Suprapubic skin (tissue), 4 donors: Measurements from ENCODE around the gene RAET1G. TPM values are rescaled to one million over a fixed set of nuclear protein-coding genes. Genes with fewer than 3 reads are reported as not detected.
"Not testable (repeated sequence)": the region's sequence is repeated elsewhere in the genome, so short reads cannot be mapped to it uniquely, and the experiment has no call there.

ENCODE experiments used
- DNase-seq, 2 donors: peaks; one replicate each; pipeline ENCODE4 v3.0.0-alpha.2; 2019; ENCODE audit warnings: low spot score in 2 of 2
- H3K27ac ChIP-seq: fragments of 200-600 bp; sonication (generic); one replicate; pipeline ENCODE4 v1.5.1; 2019
- H3K27me3 ChIP-seq: fragments of 200-600 bp; sonication (generic); one replicate; pipeline ENCODE4 v1.5.1; 2019
- H3K36me3 ChIP-seq: fragments of 200-600 bp; sonication (generic); one replicate; pipeline ENCODE4 v1.5.1; 2019
- H3K4me1 ChIP-seq: fragments of 200-600 bp; sonication (generic); one replicate; pipeline ENCODE4 v1.5.1; 2019
- H3K4me3 ChIP-seq: fragments of 200-600 bp; sonication (generic); one replicate; pipeline ENCODE4 v1.5.1; 2019; ENCODE audit warnings: mild to moderate bottlenecking
- H3K9me3 ChIP-seq: fragments of 200-600 bp; sonication (generic); one replicate; pipeline ENCODE4 v1.5.1; 2019
- EP300 ChIP-seq: sonication (generic); formaldehyde crosslinking; IDR thresholded peaks from one replicate; pipeline ENCODE4 v1.6.1; 2017; ENCODE audit warnings: antibody characterized with exemption
- POLR2A ChIP-seq, 2 donors: fragments of 450-650 bp; IDR thresholded peaks; one replicate each; pipeline ENCODE4 v1.6.1; 2017; ENCODE audit warnings: antibody characterized with exemption in 2 of 2, mild to moderate bottlenecking in 2 of 2, moderate library complexity in 2 of 2
- POLR2AphosphoS5 ChIP-seq, 3 donors: sonication (generic); formaldehyde crosslinking; IDR thresholded peaks; one replicate each; pipeline ENCODE4 v1.6.1; 2017; ENCODE audit warnings: antibody characterized with exemption in 3 of 3
- WGBS: methylation state at CpG from one replicate; pipeline ENCODE4 v1.1.5; 2018; 5-methylcytosine and 5-hydroxymethylcytosine counted together
- total RNA-seq, 4 donors: library from RNA; depleted of rRNA; stranded (reverse); fragments of >200 nt; gene quantifications; one replicate each; pipeline ENCODE4 v1.1.0, GENCODE V29; 2016
- TF ChIP-seq, protein P1 (sequence below), 2 donors: fragments of 200-600 bp in 1 of 2; fragments of 450-650 bp in 1 of 2; sonication (generic) in 1 of 2; IDR thresholded peaks; one replicate each; pipeline ENCODE4 v1.5.1; 2016 to 2019; ENCODE audit warnings: antibody characterized with exemption in 2 of 2, mild to moderate bottlenecking in 1 of 2, moderate library complexity in 1 of 2

Gene RAET1G
- total RNA-seq, 4 donors from 2014 or later: 1.9 to 5.8 (median 4.5) TPM

DNA sequence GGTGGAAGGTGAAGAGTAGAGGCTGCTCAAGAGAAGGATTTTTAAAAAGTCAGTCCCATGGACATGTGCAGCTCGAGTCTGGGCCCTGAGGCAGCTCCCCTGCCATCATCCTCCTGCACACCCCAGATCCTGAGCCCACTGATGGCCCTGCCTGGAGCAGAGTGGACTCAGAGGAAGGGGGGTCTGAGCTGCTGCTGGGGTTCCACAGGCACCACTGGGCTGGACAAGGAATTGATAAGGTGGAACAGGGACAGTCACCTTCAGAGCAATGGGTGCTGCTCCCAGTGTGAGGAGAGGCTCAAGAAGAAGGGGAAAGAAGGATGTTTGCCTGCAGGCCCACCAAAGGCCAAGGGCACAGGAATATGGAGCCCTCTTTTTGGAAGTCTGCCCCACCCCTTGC is 25.1 kb upstream of the RAET1G start:
- peak in 1 of 2 donors; percentile 38 for DNase-seq
- H3K9me3 ChIP-seq: no peaks in the 10 kb centered on the region
- 100% methylated on average over 1 of the region's 1 CpG for WGBS
- H3K4me1 ChIP-seq: no peaks in the 10 kb centered on the region
- H3K36me3 ChIP-seq: no peaks in the 10 kb centered on the region
- no peak overlapping the region for H3K27ac ChIP-seq
- peaks cover 48% of the 10 kb centered on the region for H3K27me3 ChIP-seq
- TF ChIP-seq EP300 (no peak), POLR2AphosphoS5 (IDR thresholded peaks at IDR 0.05) (no peak), POLR2A (IDR thresholded peaks at IDR 0.05) (no peak)
- TF ChIP-seq, protein P1, sequence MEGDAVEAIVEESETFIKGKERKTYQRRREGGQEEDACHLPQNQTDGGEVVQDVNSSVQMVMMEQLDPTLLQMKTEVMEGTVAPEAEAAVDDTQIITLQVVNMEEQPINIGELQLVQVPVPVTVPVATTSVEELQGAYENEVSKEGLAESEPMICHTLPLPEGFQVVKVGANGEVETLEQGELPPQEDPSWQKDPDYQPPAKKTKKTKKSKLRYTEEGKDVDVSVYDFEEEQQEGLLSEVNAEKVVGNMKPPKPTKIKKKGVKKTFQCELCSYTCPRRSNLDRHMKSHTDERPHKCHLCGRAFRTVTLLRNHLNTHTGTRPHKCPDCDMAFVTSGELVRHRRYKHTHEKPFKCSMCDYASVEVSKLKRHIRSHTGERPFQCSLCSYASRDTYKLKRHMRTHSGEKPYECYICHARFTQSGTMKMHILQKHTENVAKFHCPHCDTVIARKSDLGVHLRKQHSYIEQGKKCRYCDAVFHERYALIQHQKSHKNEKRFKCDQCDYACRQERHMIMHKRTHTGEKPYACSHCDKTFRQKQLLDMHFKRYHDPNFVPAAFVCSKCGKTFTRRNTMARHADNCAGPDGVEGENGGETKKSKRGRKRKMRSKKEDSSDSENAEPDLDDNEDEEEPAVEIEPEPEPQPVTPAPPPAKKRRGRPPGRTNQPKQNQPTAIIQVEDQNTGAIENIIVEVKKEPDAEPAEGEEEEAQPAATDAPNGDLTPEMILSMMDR (IDR thresholded peaks at IDR 0.05): no peak
- no peak overlapping the region for H3K4me3 ChIP-seq

DNA sequence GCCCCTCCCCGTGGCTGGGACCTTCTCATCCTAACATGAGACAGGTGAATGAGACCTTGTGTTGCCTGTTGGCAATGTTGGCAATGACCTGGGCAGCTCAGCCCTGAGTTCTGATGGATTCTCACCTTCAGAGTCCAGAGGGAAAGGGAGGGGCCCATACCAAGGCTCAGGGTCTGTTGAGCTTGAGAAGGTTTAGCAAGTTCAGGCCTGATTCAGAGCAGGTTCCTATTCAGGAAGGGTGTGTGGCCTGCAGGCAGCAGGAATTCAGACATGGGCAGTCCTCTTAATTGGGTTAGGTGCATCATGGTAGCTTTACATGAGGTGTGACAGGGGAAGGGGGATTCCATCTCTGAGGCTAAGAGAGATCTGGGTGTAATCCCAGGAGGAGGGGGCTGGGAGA is 24.6 kb upstream of the RAET1G start:
- H3K36me3 ChIP-seq, H3K4me1 ChIP-seq, DNase-seq, H3K4me3 ChIP-seq, H3K27ac ChIP-seq, H3K9me3 ChIP-seq: not testable (repeated sequence)
- H3K27me3 ChIP-seq: peaks cover 44% of the 10 kb centered on the region
- WGBS: no CpG with 5 or more reads among the region's 1 CpG

DNA sequence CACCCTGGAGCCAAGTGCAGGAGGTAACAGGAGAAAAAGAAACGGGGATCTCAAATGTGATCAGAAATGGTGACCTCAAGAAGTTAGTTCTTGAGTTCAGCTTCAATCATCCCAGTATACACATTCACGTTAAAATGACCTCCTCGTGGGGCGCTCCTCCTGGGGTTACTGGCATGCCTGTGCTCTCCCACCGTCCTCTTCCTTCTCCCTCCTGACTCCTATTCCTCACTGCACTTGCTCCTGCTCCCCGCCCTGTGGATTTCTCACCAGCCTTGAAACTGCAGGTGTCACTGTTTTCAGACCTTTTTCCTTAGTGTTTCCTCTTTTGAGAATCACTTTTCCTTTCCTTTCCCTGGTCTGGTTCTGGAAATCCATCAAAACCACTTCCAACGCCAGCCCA is 23.7 kb upstream of the RAET1G start:
- WGBS: 71% methylated on average over 7 of the region's 7 CpGs
- not testable (repeated sequence) for H3K27ac ChIP-seq, H3K4me1 ChIP-seq, H3K9me3 ChIP-seq, H3K36me3 ChIP-seq, H3K4me3 ChIP-seq
- DNase-seq: peak in 1 of 2 donors; percentile 71
- H3K27me3 ChIP-seq: peaks cover 41% of the 10 kb centered on the region

DNA sequence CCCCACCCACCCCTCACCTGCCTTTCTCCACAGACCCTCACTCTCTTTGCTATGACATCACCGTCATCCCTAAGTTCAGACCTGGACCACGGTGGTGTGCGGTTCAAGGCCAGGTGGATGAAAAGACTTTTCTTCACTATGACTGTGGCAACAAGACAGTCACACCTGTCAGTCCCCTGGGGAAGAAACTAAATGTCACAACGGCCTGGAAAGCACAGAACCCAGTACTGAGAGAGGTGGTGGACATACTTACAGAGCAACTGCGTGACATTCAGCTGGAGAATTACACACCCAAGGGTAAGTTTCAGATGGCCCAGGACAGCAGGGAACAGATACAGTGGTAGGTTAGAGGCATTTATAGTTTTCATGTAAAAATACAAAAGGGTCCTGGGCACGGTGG is 22.4 kb upstream of the RAET1G start:
- peaks cover 40% of the 10 kb centered on the region for H3K27me3 ChIP-seq

DNA sequence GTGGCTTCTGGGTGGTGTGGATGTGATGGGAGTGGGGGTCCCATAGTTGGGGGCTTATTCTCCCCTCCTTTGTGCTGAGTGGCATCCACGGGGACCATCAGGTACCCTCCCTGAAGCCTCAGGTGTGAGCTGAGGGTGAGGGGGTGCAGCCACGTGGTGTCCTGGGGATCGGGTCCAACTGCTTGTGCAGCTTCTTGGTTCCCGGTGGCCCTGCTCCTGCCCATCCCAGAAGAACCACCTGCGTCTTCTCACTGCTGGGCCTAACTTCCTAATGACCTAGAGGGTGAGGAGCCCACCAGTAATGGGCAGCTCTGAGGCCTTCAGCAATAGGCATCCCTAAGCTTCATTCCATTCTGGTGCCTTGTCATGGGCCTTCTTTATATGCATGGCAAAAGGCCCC is 20.4 kb upstream of the RAET1G start:
- peaks cover 26% of the 10 kb centered on the region for H3K4me1 ChIP-seq
- not testable (repeated sequence) for H3K36me3 ChIP-seq, H3K27ac ChIP-seq, H3K4me3 ChIP-seq, H3K9me3 ChIP-seq
- no CpG with 5 or more reads among the region's 5 CpGs for WGBS
- H3K27me3 ChIP-seq: peaks cover 45% of the 10 kb centered on the region
- DNase-seq: peak in 1 of 2 donors; percentile 61

More for the DNA sequence above, 22.4 kb upstream of the RAET1G start:
- H3K9me3 ChIP-seq, DNase-seq, H3K36me3 ChIP-seq, H3K27ac ChIP-seq, H3K4me3 ChIP-seq: not testable (repeated sequence)
- WGBS: 87% methylated on average over 3 of the region's 6 CpGs
- H3K4me1 ChIP-seq: peaks cover 17% of the 10 kb centered on the region

DNA sequence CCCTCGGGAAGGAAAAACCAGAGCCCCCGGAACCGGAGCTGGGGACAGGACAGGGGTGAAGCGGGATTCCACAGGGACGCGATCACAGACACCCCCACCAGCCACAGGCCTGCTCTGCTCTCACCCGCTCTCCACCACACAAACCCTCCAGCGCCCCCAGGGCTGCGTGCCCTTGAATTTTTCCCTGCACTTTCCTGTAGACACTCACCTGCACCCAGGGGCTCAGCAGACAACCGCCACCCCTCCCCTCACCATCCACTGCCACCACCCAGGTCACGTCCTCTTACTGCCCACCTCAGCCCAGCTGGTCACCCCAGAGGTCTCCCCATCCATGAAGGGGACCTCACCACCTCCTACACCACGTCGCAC is 19.5 kb upstream of the RAET1G start:
- H3K4me3 ChIP-seq: peak overlapping the region; percentile 46
- peaks cover 29% of the 10 kb centered on the region for H3K4me1 ChIP-seq
- WGBS: 56% methylated on average over 8 of the region's 13 CpGs
- DNase-seq: peak in 1 of 2 donors; percentile 77
- no peaks in the 10 kb centered on the region for H3K36me3 ChIP-seq
- H3K27ac ChIP-seq: no peak overlapping the region
- no peak for TF ChIP-seq POLR2AphosphoS5 (IDR thresholded peaks at IDR 0.05)
- TF ChIP-seq, protein P1 (IDR thresholded peaks at IDR 0.05): no peak
- TF ChIP-seq POLR2A (IDR thresholded peaks at IDR 0.05): no peak
- TF ChIP-seq EP300: no peak
- H3K27me3 ChIP-seq: peaks cover 49% of the 10 kb centered on the region
- H3K9me3 ChIP-seq: no peaks in the 10 kb centered on the region

DNA sequence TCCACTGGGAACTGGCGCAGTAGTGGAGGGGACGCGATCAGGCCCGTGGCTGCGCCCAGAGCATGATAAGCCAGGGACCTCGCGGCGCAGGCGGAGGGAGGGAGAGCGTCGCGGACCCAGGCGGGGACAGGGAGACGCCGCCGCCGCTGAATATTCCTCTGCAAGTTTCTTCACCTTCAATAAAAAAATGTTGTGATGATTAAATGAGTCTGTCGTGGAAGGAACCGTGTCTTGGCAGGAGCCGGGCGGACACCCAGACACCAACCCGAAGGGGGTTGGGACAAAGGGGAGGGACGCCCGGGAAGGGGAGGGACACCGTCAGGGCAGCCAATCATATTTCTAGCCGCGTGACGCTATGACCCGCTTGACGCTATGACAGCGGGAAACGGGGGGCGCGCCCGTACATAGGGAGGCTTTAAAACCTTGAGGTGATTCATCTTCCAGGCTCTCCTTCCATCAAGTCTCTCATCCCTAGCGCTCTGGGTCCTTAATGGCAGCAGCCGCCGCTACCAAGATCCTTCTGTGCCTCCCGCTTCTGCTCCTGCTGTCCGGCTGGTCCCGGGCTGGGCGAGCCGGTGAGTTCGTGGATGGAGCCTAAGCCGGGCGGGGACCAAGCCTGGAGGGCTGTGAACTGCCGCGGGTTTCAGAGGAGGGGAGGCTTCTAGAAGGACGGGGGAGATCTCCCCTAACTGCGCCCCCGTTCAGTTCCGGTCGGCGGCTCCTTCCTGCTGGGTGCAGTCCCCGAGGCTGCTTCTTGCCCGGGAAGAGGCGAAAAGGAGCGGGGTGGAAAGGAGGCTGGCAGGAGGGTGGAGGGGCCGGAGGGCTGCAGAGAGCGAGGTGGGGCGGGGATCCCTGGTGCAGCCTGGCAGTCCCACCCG is 18.9 kb upstream of the RAET1G start, which contains the start of gene ULBP2:
TSS of gene ULBP2 (plus strand) at position 432 of the 878 bp plus-strand sequence. CDS start at position 491, 59 bp downstream.
- Histone ChIP-seq H3K27me3 (peaks cover 55% of the 10 kb centered on the region), H3K9me3 (no peaks in the 10 kb centered on the region), H3K27ac (no peak within 1 kb of the TSS), H3K36me3 (no peaks in the 10 kb centered on the region), H3K4me3 (peak within 1 kb of the TSS; percentile 46), H3K4me1 (peaks cover 29% of the 10 kb centered on the region)
- DNase-seq: peak; percentile 87 to 91
- TF ChIP-seq, protein P1 (IDR thresholded peaks at IDR 0.05): no peak
- no peak for TF ChIP-seq EP300
- TF ChIP-seq POLR2AphosphoS5 (IDR thresholded peaks at IDR 0.05): no peak
- no peak for TF ChIP-seq POLR2A (IDR thresholded peaks at IDR 0.05)
- 1% methylated on average over 55 of the region's 62 CpGs for WGBS
